Heart left ventricle (tissue), 13 donors: Measurements from ENCODE around the gene DNAH14.

Experiments used
- CTCF ChIP-seq, 12 donors: fragments of 200-600 bp; sonication (generic) in 4 of 12; IDR thresholded peaks; one replicate each; pipeline versions ENCODE4 v1.5.0 to v1.8.0; 2018 to 2022; ENCODE audit warnings: antibody characterized with exemption in 12 of 12, mild to moderate bottlenecking in 5 of 12
- POLR2A ChIP-seq, 2 donors: fragments of 450-650 bp; IDR thresholded peaks; one replicate each; pipeline ENCODE4 v1.6.1; 2017; ENCODE audit warnings: antibody characterized with exemption in 2 of 2, mild to moderate bottlenecking in 2 of 2, moderate library complexity in 2 of 2
- donor health status: ischemic (EF 13 %, LVEDD 7.1; RV severe dilation, severe dysfunction).
- donor health status: DM: no; HTN: yes; CAD: no.
- donor health status: DM: no; HTN: no; CAD: no.
- donor health status: ischemic (EF 25% LVEDD 6.9; RV normal size, moderate dysfunction).
- donor health status: ischemic (EF 25% LVEDD 5.7; RV mildly dilated, moderate dysfunction).
- donor health status: ischemic (EF 35%, LVEDD 5.7; RV mildly dilated, moderate dysfunction).
- donor health status: nonischemic (EF 11% LVEDD 7.7; RV severe dilation, severe dysfunction).
- donor health status: DM: yes; HTN: yes; CAD: no.
- donor health status: PGD.
- donor health status: ischemic (EF 29% LVEDD 5.4; RV normal size, mild dysfunction).
- donor health status: nonischemic (EF 23%, LVEDD 6.1; RV moderate dilation, normal function).

GRCh38 chr1:225152061-225152460 is 222.6 kb downstream of the DNAH14 start:
- TF ChIP-seq POLR2A (IDR thresholded peaks at IDR 0.05), result no peak
- no peak for TF ChIP-seq CTCF (IDR thresholded peaks at IDR 0.05)
